GM12864 (cell line): Measurements from ENCODE around the gene BIVM.

Experiments used
- DNase-seq: peaks from one replicate; pipeline ENCODE4 v3.0.0-alpha.2; 2011; ENCODE audit warnings: low read depth
- H3K4me3 ChIP-seq: 2 replicates; pipeline ENCODE4 v1.5.1; 2011; ENCODE audit warnings: mild to moderate bottlenecking, low read depth, low read length, control low read depth
- CTCF ChIP-seq: IDR thresholded peaks from 2 replicates; pipeline ENCODE4 v1.5.1; 2011; ENCODE audit warnings: low read depth, mild to moderate bottlenecking, moderate library complexity, low read length, control low read depth, inconsistent platforms; ENCODE audit errors: missing control alignments

The BIVM gene

GRCh38 chr13:102852556-102852955 lies 53.6 kb downstream of the BIVM start:
- no peak overlapping the region for H3K4me3 ChIP-seq
- TF ChIP-seq CTCF: no peak
- no peak for DNase-seq

- no peak overlapping the region for H3K4me3 ChIP-seq
- no peak for DNase-seq
- TF ChIP-seq CTCF: no peak
Observed at GRCh38 chr13:102854675-102855074, 55.8 kb downstream of the BIVM start.

- TF ChIP-seq CTCF: no peak
- no peak for DNase-seq
- no peak overlapping the region for H3K4me3 ChIP-seq
Observed at GRCh38 chr13:102856557-102856956, 57.6 kb downstream of the BIVM start.

GRCh38 chr13:102862624-102863210 lies 63.8 kb downstream of the BIVM start:
- H3K4me3 ChIP-seq: no peak overlapping the region
- DNase-seq: no peak
- no peak for TF ChIP-seq CTCF

- DNase-seq: no peak
- TF ChIP-seq CTCF: no peak
- H3K4me3 ChIP-seq: no peak overlapping the region
Observed at GRCh38 chr13:102863590-102863989, 64.7 kb downstream of the BIVM start.

- TF ChIP-seq CTCF: no peak
- H3K4me3 ChIP-seq: no peak overlapping the region
- no peak for DNase-seq
Observed at GRCh38 chr13:102868366-102868936, 69.5 kb downstream of the BIVM start.
